Measurements from ENCODE around the gene MYLK. TPM values are rescaled to one million over a fixed set of nuclear protein-coding genes. Genes with fewer than 3 reads are reported as not detected.

The MYLK gene
- total and polyA plus RNA-seq, 9 of the 15 experiments (the other 6 are each of a cell fraction or from before 2014, with no cell fraction given), result 0.11 to 0.53 (median 0.18) TPM; not detected in 2

GRCh38 chr3:123780656-123781055 lies 103.5 kb downstream of the MYLK start:
- no peaks in the 10 kb centered on the region for H3K79me2 ChIP-seq (ENCODE audit: control insufficient read depth, insufficient read depth, low read length)
- H3K4me2 ChIP-seq (ENCODE audit: insufficient read depth, low read length), result no peak overlapping the region
- POLR2A ChIA-PET, result no interaction called here
- DNase-seq (ENCODE audit: extremely low read depth in 1 of 4, low spot score in 3 of 4), result no peak
- H4K20me1 ChIP-seq (replicated peaks; ENCODE audit: control insufficient read depth, insufficient read depth, low read length), result no peaks in the 10 kb centered on the region
- H3K27me3 ChIP-seq (ENCODE audit: control insufficient read depth in 2 of 2, insufficient read depth in 2 of 2, low read length in 2 of 2), result peaks cover 0 to 26% of the 10 kb centered on the region in 2 experiments; a peak in 2 of 5 replicates
- no peak for ATAC-seq
- H3K36me3 ChIP-seq (ENCODE audit: control insufficient read depth, insufficient read depth, low read length), result no peaks in the 10 kb centered on the region
- WGBS (ENCODE audit: insufficient coverage, low coverage, missing lambda C conversion rate), result 2% methylated on average over 6 of the region's 6 CpGs
- BruUV-seq (replicated peaks), result no TSS peak
- FAIRE-seq, result no peak
- in situ Hi-C loops (cut with MboI), result no loop called here
- no peaks in the 10 kb centered on the region for H3K9me1 ChIP-seq (ENCODE audit: control insufficient read depth, insufficient read depth, low read length)
- no peak overlapping the region for H2AFZ ChIP-seq (ENCODE audit: low read depth, low read length)
- H3K4me3 ChIP-seq, result no peak overlapping the region
- no peaks in the 10 kb centered on the region for H3K9me3 ChIP-seq (replicated peaks; ENCODE audit: control insufficient read depth, insufficient read depth, low read depth, low read length)
- H3K9ac ChIP-seq (ENCODE audit: insufficient read depth in 1 of 2, low read depth in 2 of 2, low read length in 2 of 2), result no peak overlapping the region
- CTCF ChIA-PET (ENCODE audit: low intra/inter-chr PET ratio), result no interaction called here
- H3K4me1 ChIP-seq (replicated peaks in 1 of 2; ENCODE audit: control insufficient read depth in 2 of 2, insufficient read depth in 2 of 2, low read length in 2 of 2), result no peaks in the 10 kb centered on the region
- intact Hi-C loops (cut with micrococcal nuclease), result no loop called here
- no peak overlapping the region for H3K27ac ChIP-seq (ENCODE audit: extremely low read depth, low read depth, low read length)
- TF ChIP-seq STAT5A (IDR thresholded peaks at IDR 0.05; ENCODE audit: borderline replicate concordance, low read length) (no peak), MBD2 (IDR thresholded peaks at IDR 0.05; ENCODE audit: borderline replicate concordance, low read depth) (no peak), MIER1 (IDR thresholded peaks at IDR 0.05; ENCODE audit: low read depth) (no peak), EWSR1 (IDR thresholded peaks at IDR 0.05; ENCODE audit: borderline replicate concordance, low read depth, partially characterized antibody) (no peak), POLR2G (IDR thresholded peaks at IDR 0.05; ENCODE audit: low read depth, low read length) (no peak), ZNF507 (tag; conservative IDR thresholded peaks at IDR 0.05) (no peak), PREB (CRISPR knock-in tag; IDR thresholded peaks at IDR 0.05) (no peak), CCAR2 (IDR thresholded peaks at IDR 0.05; ENCODE audit: low read depth, low read length) (no peak), PML (IDR thresholded peaks at IDR 0.05; ENCODE audit: low read length) (no peak), RBM34 (IDR thresholded peaks at IDR 0.05; ENCODE audit: borderline replicate concordance, insufficient read depth, low read length) (no peak), TSC22D4 (tag; IDR thresholded peaks at IDR 0.05) (no peak), MYNN (IDR thresholded peaks at IDR 0.05) (no peak), MYNN (CRISPR knock-in tag; IDR thresholded peaks at IDR 0.05) (no peak), ZNF311 (CRISPR knock-in tag; IDR thresholded peaks at IDR 0.05) (no peak), MAFK (IDR thresholded peaks at IDR 0.05; ENCODE audit: low read length) (no peak), CREBBP (IDR thresholded peaks at IDR 0.05; ENCODE audit: low read depth, low read length) (no peak), ZNF197 (CRISPR knock-in tag; IDR thresholded peaks at IDR 0.05; ENCODE audit: low read depth) (no peak)
- TF ChIP-seq, protein P1, sequence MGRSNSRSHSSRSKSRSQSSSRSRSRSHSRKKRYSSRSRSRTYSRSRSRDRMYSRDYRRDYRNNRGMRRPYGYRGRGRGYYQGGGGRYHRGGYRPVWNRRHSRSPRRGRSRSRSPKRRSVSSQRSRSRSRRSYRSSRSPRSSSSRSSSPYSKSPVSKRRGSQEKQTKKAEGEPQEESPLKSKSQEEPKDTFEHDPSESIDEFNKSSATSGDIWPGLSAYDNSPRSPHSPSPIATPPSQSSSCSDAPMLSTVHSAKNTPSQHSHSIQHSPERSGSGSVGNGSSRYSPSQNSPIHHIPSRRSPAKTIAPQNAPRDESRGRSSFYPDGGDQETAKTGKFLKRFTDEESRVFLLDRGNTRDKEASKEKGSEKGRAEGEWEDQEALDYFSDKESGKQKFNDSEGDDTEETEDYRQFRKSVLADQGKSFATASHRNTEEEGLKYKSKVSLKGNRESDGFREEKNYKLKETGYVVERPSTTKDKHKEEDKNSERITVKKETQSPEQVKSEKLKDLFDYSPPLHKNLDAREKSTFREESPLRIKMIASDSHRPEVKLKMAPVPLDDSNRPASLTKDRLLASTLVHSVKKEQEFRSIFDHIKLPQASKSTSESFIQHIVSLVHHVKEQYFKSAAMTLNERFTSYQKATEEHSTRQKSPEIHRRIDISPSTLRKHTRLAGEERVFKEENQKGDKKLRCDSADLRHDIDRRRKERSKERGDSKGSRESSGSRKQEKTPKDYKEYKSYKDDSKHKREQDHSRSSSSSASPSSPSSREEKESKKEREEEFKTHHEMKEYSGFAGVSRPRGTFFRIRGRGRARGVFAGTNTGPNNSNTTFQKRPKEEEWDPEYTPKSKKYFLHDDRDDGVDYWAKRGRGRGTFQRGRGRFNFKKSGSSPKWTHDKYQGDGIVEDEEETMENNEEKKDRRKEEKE (IDR thresholded peaks at IDR 0.05; ENCODE audit: borderline replicate concordance in 1 of 2, control insufficient read depth in 1 of 2, low read depth in 2 of 2, low read length in 1 of 2), result no peak
- TF ChIP-seq, protein P2, sequence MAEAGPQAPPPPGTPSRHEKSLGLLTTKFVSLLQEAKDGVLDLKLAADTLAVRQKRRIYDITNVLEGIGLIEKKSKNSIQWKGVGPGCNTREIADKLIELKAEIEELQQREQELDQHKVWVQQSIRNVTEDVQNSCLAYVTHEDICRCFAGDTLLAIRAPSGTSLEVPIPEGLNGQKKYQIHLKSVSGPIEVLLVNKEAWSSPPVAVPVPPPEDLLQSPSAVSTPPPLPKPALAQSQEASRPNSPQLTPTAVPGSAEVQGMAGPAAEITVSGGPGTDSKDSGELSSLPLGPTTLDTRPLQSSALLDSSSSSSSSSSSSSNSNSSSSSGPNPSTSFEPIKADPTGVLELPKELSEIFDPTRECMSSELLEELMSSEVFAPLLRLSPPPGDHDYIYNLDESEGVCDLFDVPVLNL (CRISPR knock-in tag; IDR thresholded peaks at IDR 0.05; ENCODE audit: low read depth), result no peak

Measured in K562 (cell line).